Measurements from ENCODE around the gene PCNT.

The PCNT gene

GRCh38 chr21:46344219-46344915 lies 20.4 kb downstream of the PCNT start:
- no peak for DNase-seq

GRCh38 chr21:46345861-46346260 lies 21.9 kb downstream of the PCNT start:
- DNase-seq, result no peak

DNA sequence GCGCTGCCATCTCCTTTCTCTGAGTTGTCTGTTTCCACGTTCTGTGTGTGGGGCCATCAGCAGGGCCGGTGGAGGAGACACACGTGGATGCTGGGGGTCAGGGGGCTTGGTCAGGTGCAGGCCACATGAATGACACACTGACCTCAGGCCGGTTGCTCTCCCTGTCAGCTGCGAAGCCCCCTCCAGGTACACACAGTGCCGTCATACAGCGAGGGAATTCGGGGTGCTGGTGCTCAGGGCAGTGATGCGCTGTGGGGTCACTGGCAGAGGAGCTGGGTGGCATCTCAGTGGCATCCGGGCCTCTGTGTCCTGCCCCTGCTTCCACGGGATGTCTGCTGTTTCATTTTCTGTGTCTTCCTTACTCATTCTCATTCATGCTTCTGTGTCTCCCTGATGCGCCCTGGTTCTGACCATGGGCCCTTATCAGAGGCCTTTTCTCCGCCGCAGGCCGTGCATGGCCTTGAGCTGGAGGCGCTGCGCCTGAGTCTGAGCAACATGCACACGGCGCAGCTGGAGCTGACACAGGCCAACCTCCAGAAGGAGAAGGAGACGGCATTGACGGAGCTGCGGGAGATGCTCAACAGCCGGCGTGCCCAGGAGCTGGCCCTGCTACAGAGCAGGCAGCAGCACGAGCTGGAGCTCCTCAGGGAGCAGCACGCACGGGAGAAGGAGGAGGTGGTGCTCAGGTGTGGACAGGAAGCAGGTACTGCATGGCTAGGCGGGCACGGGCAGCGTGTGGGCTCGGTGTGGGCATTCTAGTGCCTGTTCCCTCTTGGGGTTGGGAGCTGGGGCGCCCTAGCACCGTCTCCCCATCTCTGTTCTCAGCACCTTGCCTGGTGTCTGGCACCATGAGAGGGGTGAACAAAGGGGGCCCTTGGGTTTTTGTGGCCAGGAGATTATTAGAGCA lies 22.6 kb downstream of the PCNT start:
- DNase-seq, result no peak

GRCh38 chr21:46347203-46347550 lies 23.2 kb downstream of the PCNT start:
- no peak for DNase-seq

GRCh38 chr21:46347791-46348381 lies 23.9 kb downstream of the PCNT start:
- DNase-seq, result no peak

- no peak for DNase-seq
Measured at GRCh38 chr21:46349134-46349760, 25.3 kb downstream of the PCNT start.

DNA sequence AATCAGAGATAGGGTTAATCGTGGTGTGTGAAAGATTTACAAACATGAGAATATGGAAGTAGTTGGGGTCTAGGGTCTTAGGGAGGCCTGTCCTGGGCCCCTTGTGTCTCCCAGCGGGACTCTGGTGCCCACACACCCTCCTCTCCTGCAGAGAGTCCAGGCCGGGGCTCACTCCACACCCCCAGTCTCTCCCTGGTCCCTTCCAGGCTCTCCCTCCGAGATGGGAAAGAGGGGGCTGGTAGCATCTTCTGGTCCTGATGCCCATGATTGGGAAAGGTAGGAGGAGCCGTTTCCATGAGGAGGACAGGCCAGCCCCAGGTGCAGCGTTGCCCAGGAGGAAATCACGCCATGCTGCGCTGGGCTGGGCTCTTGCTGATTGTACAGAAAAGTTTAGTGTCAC lies 26.6 kb downstream of the PCNT start:
- DNase-seq, result no peak

DNA sequence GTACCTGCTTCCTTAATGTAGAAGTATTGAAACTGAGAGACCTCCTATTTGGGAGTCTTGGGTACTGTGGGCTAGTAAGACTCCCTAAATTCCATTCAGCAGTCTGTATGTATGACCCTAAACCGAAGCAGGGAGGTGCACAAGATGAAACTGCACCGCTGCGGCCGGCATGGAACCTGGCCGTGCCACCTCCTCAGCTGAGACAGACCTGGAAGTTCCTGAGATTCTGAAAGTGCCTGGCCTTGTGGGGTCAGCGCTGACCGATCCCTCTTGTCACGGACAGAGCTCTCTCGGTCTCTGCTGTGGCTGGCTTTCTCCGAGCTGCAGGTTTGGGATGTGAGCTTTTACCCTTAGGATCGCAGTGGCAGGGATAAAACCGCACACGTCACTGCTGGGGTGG lies 27.0 kb downstream of the PCNT start:
- DNase-seq, result no peak

GRCh38 chr21:46351476-46352163 lies 27.7 kb downstream of the PCNT start:
- no peak for DNase-seq

GRCh38 chr21:46352164-46352515 lies 28.2 kb downstream of the PCNT start:
- no peak for DNase-seq

GRCh38 chr21:46352913-46353312 lies 29.0 kb downstream of the PCNT start:
- no peak for DNase-seq

DNA sequence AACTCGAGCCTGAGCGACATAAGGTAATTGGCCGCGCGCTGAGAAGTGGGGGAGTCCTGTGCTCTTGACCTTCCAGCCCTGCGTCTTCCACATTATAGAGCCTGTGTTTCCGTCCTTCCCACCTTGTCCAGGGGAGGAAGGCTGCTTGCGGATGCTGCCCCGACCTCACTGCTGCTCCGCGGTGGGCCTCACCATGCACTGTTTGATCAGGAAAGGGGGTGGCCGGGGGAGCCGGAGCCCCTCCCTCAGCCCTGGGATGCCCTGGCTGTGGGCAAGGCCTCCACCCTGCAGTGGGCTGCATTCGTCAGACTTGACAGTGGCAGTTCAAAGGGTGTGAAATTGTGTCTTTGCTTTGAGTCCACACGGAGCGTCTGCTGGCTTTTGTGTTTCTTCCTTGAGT lies 30.1 kb downstream of the PCNT start:
- no peak for DNase-seq

DNA sequence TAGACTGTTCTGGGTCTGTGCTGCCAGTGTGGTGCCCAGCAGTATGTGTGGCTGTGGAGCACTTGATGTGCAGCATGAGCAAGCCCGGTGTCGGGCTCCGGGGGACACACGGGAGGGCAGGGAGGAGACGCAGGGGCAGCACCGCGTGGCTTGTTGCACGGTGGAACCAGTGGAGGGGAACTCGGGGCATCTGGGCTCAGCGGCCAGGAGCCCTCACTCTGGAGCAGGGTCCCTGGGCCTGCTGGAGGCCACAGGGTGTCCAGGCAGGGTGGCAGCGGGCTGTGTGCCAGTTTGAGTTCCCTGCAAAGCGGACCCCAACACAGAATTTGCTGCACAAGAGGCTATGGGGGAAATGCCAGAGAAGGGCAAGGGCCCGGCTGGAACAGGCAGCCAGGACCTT lies 30.6 kb downstream of the PCNT start:
- no peak for DNase-seq

- DNase-seq, result no peak
Measured at GRCh38 chr21:46355161-46356004, 31.4 kb downstream of the PCNT start.

- no peak for DNase-seq
Measured at GRCh38 chr21:46356005-46356338, 32.0 kb downstream of the PCNT start.

- DNase-seq, result no peak
Measured at GRCh38 chr21:46356494-46357334, 32.8 kb downstream of the PCNT start.

DNA sequence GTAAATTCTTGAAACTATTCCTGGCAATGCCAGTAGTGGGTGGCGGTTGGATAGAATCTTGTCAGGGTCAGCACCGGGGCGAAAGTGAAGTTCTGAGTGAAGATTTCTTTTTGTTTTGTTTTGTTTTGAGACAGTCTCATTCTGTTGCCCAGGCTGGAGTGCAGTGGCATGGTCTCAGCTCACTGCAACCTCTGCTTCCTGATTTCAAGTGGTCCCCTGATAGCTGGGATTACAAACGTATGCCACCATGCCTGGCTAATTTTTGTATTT lies 33.3 kb downstream of the PCNT start:
- no peak for DNase-seq

- DNase-seq, result no peak
Measured at GRCh38 chr21:46357684-46358425, 33.9 kb downstream of the PCNT start.

- DNase-seq, result no peak
Measured at GRCh38 chr21:46361176-46361575, 37.2 kb downstream of the PCNT start.

- DNase-seq, result no peak
Measured at GRCh38 chr21:46361935-46362334, 38.0 kb downstream of the PCNT start.

GRCh38 chr21:46362946-46363345 lies 39.0 kb downstream of the PCNT start:
- no peak for DNase-seq
